Measurements from ENCODE around the gene ADORA1.

ADORA1 gene

GRCh38 chr1:203182387-203182953 is 54.9 kb downstream of the ADORA1 start:
- H3K4me3 ChIP-seq (ENCODE audit: low read depth, low read length): no peak overlapping the region
- no peak for DNase-seq (ENCODE audit: low read depth)
- TF ChIP-seq CTCF (IDR thresholded peaks at IDR 0.05; ENCODE audit: low read depth, low read length, missing control alignments): no peak

DNA sequence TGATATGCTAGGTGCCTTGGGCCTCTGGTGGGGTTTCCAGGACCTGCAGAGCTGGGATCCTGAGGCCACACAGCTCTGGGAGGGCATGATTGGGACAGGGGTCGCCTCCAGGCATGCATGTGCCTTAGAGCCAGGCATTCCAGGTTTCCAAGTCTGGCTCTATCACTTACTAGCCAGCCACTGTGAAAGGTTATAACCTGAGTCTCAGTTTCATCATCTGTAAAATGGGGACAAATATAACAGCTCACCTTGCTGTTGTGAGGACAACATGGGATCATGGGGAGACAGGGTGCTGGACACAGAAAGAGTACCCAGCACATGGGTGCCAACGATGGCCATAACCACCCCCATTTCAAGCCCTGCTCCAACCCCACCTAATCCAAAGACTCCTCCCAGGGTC is 56.3 kb downstream of the ADORA1 start:
- H3K4me3 ChIP-seq (ENCODE audit: low read depth, low read length): no peak overlapping the region
- no peak for DNase-seq (ENCODE audit: low read depth)
- TF ChIP-seq CTCF (IDR thresholded peaks at IDR 0.05; ENCODE audit: low read depth, low read length, missing control alignments): no peak

GRCh38 chr1:203184467-203184866 is 56.9 kb downstream of the ADORA1 start:
- no peak for DNase-seq (ENCODE audit: low read depth)
- no peak overlapping the region for H3K4me3 ChIP-seq (ENCODE audit: low read depth, low read length)
- no peak for TF ChIP-seq CTCF (IDR thresholded peaks at IDR 0.05; ENCODE audit: low read depth, low read length, missing control alignments)

GRCh38 chr1:203185061-203185461 is 57.5 kb downstream of the ADORA1 start:
- DNase-seq (ENCODE audit: low read depth): no peak
- no peak for TF ChIP-seq CTCF (IDR thresholded peaks at IDR 0.05; ENCODE audit: low read depth, low read length, missing control alignments)
- no peak overlapping the region for H3K4me3 ChIP-seq (ENCODE audit: low read depth, low read length)

DNA sequence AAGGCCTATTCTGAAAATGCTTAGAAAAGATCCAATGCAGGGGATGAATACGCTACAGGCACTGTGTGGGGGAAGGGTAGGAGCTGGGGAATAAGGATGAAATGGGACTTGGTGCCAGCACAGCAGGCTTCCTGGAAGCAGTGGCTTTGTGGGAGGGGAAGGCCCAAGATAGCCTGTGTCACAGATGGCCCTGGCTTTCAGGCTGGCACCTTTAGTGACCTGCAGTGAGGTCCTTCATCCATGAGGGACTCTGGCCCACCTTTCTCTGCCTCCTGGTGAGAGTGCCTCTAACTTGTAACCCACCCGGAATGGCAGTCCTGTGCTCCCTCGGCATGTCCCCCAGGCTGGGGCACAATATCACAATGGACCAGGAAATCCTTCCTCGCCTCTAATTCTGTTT is 58.1 kb downstream of the ADORA1 start:
- no peak overlapping the region for H3K4me3 ChIP-seq (ENCODE audit: low read depth, low read length)
- DNase-seq (ENCODE audit: low read depth): no peak
- no peak for TF ChIP-seq CTCF (IDR thresholded peaks at IDR 0.05; ENCODE audit: low read depth, low read length, missing control alignments)

DNA sequence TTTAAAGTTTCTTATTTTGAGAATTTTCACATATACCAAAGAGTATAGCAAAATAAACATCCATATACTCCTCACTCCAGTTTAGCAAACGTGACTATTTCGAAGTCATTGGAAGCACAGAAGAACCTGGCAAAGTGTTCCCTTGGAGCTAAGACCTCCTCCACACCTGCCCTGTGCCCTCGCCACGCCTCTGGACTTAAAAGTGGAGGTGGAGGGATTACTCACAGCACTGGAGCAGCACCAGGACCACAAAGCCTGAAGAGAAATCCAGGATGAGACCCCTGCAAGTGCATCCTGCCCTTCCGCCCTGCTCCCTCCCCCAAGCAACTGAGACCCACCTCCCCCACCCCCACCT is 58.5 kb downstream of the ADORA1 start:
- no peak for TF ChIP-seq CTCF (IDR thresholded peaks at IDR 0.05; ENCODE audit: low read depth, low read length, missing control alignments)
- no peak overlapping the region for H3K4me3 ChIP-seq (ENCODE audit: low read depth, low read length)
- DNase-seq (ENCODE audit: low read depth): no peak

GRCh38 chr1:203186446-203187303 is 59.1 kb downstream of the ADORA1 start, which contains the start of gene CHI3L1:
Gene CHI3L1 (minus strand): TSS chr1:203186704. CDS start chr1:203186623, 81 bp downstream.
- no peak for DNase-seq (ENCODE audit: low read depth)
- TF ChIP-seq CTCF (IDR thresholded peaks at IDR 0.05; ENCODE audit: low read depth, low read length, missing control alignments): no peak
- no peak within 1 kb of the TSS for H3K4me3 ChIP-seq (ENCODE audit: low read depth, low read length)
